NB4 (cell line): Measurements from ENCODE around the gene BMP5.

ENCODE experiments used
- POLR2A ChIP-seq: IDR thresholded peaks from 2 replicates; pipeline ENCODE4 v1.6.1; 2011; ENCODE audit warnings: mild to moderate bottlenecking; ENCODE audit not compliant: insufficient read length; ENCODE audit errors: extremely low read depth
- TF ChIP-seq, protein P1 (sequence below): IDR thresholded peaks from one replicate; pipeline ENCODE4 v1.5.1; 2012; ENCODE audit warnings: low read depth, low read length

DNA sequence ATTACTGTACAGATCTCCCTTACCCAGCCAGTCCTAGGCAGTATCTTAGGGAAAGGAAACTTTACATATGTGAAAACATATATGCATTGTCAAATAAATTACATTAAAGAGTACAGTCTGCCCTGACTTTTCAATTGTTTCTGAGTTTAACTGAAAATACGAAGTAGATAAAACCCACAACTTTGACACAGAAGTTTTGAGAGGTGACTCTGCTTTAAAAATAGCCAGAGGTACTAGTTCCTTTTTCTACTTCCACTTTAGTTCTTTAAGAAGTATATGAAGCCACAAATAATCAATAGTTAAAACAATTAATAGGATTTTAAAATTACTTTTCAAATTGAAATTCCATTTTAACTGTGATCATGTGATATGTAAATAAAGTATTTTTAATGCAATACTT, 62.9 kb downstream of the BMP5 start:
- TF ChIP-seq, protein P1, sequence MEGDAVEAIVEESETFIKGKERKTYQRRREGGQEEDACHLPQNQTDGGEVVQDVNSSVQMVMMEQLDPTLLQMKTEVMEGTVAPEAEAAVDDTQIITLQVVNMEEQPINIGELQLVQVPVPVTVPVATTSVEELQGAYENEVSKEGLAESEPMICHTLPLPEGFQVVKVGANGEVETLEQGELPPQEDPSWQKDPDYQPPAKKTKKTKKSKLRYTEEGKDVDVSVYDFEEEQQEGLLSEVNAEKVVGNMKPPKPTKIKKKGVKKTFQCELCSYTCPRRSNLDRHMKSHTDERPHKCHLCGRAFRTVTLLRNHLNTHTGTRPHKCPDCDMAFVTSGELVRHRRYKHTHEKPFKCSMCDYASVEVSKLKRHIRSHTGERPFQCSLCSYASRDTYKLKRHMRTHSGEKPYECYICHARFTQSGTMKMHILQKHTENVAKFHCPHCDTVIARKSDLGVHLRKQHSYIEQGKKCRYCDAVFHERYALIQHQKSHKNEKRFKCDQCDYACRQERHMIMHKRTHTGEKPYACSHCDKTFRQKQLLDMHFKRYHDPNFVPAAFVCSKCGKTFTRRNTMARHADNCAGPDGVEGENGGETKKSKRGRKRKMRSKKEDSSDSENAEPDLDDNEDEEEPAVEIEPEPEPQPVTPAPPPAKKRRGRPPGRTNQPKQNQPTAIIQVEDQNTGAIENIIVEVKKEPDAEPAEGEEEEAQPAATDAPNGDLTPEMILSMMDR = no peak
- TF ChIP-seq POLR2A = no peak
